HepG2 (cell line): ENCODE measurements around the gene KRTDAP. TPM values are rescaled to one million over a fixed set of nuclear protein-coding genes. Genes with fewer than 3 reads are reported as not detected.
A peak's percentile ranks its signal among the peaks of the same experiment; 100 is the strongest.

Source experiments
- ATAC-seq: fragments of 200-7000 bp; cut with Tn5 transposase; 3 replicates; pipeline ENCODE4 v1.9.1; 2020; ENCODE audit warnings: mild to moderate bottlenecking, moderate library complexity
- BruUV-seq: library from RNA; stranded (reverse); fragments of 400-500 nt; replicated peaks from 2 replicates; lab custom pipeline; 2021; lab: Mats Ljungman, UMichigan
- CTCF ChIA-PET: fragments of 300-600 bp; formaldehyde crosslinking; extraction: SDS; loops from one replicate; lab custom pipeline; 2021; ENCODE audit warnings: low total read pairs, inconsistent platforms, low intra/inter-chr PET ratio; lab: Yijun Ruan, JAX
- POLR2A ChIA-PET: fragments of 350-600 bp; sonication (Branson Sonifier 250); formaldehyde crosslinking; loops from one replicate; lab custom pipeline; 2020; ENCODE audit warnings: antibody characterized with exemption, inconsistent platforms; lab: Yijun Ruan, JAX
- DNase-seq: peaks from one replicate; pipeline ENCODE4 v3.0.0-alpha.2; 2015; ENCODE audit warnings: low spot score
- FAIRE-seq: peaks from 3 replicates; lab custom pipeline; 2011; peaks lifted over from hg19 to GRCh38; lab: Jason Lieb, UNC
- H2AFZ ChIP-seq: one replicate; pipeline ENCODE4 v1.6.1; 2011; ENCODE audit warnings: low read length, inconsistent platforms
- H3K27ac ChIP-seq: fragments of 300-600 bp; 3 replicates; pipeline ENCODE4 v1.8.0; 2011; ENCODE audit warnings: mixed run types, mild to moderate bottlenecking, mixed read lengths, low read length, inconsistent platforms; ENCODE audit not compliant: insufficient read depth; ENCODE audit errors: extremely low read length
- H3K27me3 ChIP-seq, 2 experiments: fragments of 200-600 bp in 1 of 2; 2 replicates in 1 of 2; 3 replicates in 1 of 2; pipeline versions ENCODE4 v1.6.0 to v1.8.0; 2011; ENCODE audit warnings: low read length in 2 of 2, mild to moderate bottlenecking in 2 of 2, moderate library complexity in 2 of 2, inconsistent platforms in 1 of 2; ENCODE audit not compliant: insufficient read depth in 2 of 2, control insufficient read depth in 1 of 2
- H3K36me3 ChIP-seq, 2 experiments: fragments of 200-600 bp in 1 of 2; replicated peaks in 1 of 2; 2 replicates in 1 of 2; 3 replicates in 1 of 2; pipeline versions ENCODE4 v1.5.1 to v1.8.0; 2011; ENCODE audit warnings: low read length in 2 of 2, inconsistent platforms in 1 of 2; ENCODE audit not compliant: insufficient read depth in 2 of 2, control insufficient read depth in 1 of 2
- H3K4me1 ChIP-seq: 2 replicates; pipeline ENCODE4 v1.5.1; 2012; ENCODE audit warnings: low read length, inconsistent platforms; ENCODE audit not compliant: insufficient read depth
- H3K4me2 ChIP-seq: 2 replicates; pipeline ENCODE4 v1.6.0; 2011; ENCODE audit warnings: low read depth, low read length, inconsistent platforms
- H3K4me3 ChIP-seq, 3 experiments: fragments of 200-600 bp in 1 of 3; sonication (generic), shearing (Covaris generic) in 1 of 3; replicated peaks in 1 of 3; 2 replicates each; pipeline ENCODE4 v1.5.1; 2011 to 2016; ENCODE audit warnings: low read length in 3 of 3, inconsistent platforms in 2 of 3, low read depth in 2 of 3, mild to moderate bottlenecking in 2 of 3, control low read depth in 1 of 3, mixed read lengths in 1 of 3; ENCODE audit not compliant: insufficient read depth in 1 of 3
- H3K79me2 ChIP-seq: one replicate; pipeline ENCODE4 v1.6.1; 2011; ENCODE audit warnings: low read length, inconsistent platforms; ENCODE audit not compliant: insufficient read depth
- H3K9ac ChIP-seq: 2 replicates; pipeline ENCODE4 v1.6.0; 2011; ENCODE audit warnings: mild to moderate bottlenecking, low read depth, low read length, inconsistent platforms; ENCODE audit not compliant: insufficient read depth
- H3K9me3 ChIP-seq: 2 replicates; pipeline ENCODE4 v1.5.1; 2012; ENCODE audit warnings: mild to moderate bottlenecking, low read length
- H4K20me1 ChIP-seq: 2 replicates; pipeline ENCODE4 v1.6.0; 2011; ENCODE audit warnings: inconsistent platforms, mild to moderate bottlenecking, low read length, moderate library complexity; ENCODE audit not compliant: insufficient read depth
- AGO1 ChIP-seq: fragments of 200-400 bp; formaldehyde crosslinking; IDR thresholded peaks from 2 replicates; pipeline ENCODE4 v1.6.1; 2017; ENCODE audit warnings: mild to moderate bottlenecking, low read depth, low read length, moderate library complexity; ENCODE audit not compliant: poor library complexity, severe bottlenecking
- BCL6 ChIP-seq: IDR thresholded peaks from 2 replicates; pipeline ENCODE4 v1.6.1; 2016; ENCODE audit warnings: missing genetic modification reagents, missing compliant biosample characterization
- DNMT3B ChIP-seq: conservative IDR thresholded peaks from 2 replicates; pipeline ENCODE4 v1.6.1; 2016; ENCODE audit warnings: missing biosample characterization, control low read depth
- LCORL ChIP-seq, 2 experiments: fragments of 450-650 bp in 1 of 2; sonication (generic) in 1 of 2; formaldehyde crosslinking in 1 of 2; IDR thresholded peaks; 2 replicates each; pipeline versions ENCODE4 v1.5.0 to v1.6.1; 2017 to 2020; ENCODE audit warnings: antibody characterized with exemption in 1 of 2, missing genetic modification reagents in 1 of 2
- RAD21 ChIP-seq: fragments of 450-650 bp; formaldehyde crosslinking; IDR thresholded peaks from 2 replicates; pipeline ENCODE4 v1.5.0; 2020; ENCODE audit warnings: mild to moderate bottlenecking
- RBFOX2 ChIP-seq: fragments of 200-400 bp; formaldehyde crosslinking; IDR thresholded peaks from 2 replicates; pipeline ENCODE4 v1.6.1; 2017; ENCODE audit warnings: low read depth, mild to moderate bottlenecking, low read length
- STAG1 ChIP-seq: sonication (generic); formaldehyde crosslinking; IDR thresholded peaks from 2 replicates; pipeline ENCODE4 v1.4.0; 2020; ENCODE audit warnings: missing genetic modification reagents
- TEAD2 ChIP-seq: sonication (generic); formaldehyde crosslinking; IDR thresholded peaks from 2 replicates; pipeline ENCODE4 v1.9.0; 2021; ENCODE audit warnings: missing genetic modification reagents
- ZMYM3 ChIP-seq: sonication (generic); formaldehyde crosslinking; IDR thresholded peaks from 2 replicates; pipeline ENCODE4 v1.5.1; 2020; ENCODE audit warnings: mild to moderate bottlenecking, missing genetic modification reagents
- ZNF446 ChIP-seq: sonication (generic); formaldehyde crosslinking; IDR thresholded peaks from 2 replicates; pipeline ENCODE4 v1.5.0; 2020; ENCODE audit warnings: mild to moderate bottlenecking, missing genetic modification reagents
- ZNF605 ChIP-seq: sonication (generic); formaldehyde crosslinking; IDR thresholded peaks from 2 replicates; pipeline ENCODE4 v1.8.0; 2022; ENCODE audit warnings: mild to moderate bottlenecking, missing genetic modification reagents
- ZNF772 ChIP-seq: sonication (generic); formaldehyde crosslinking; IDR thresholded peaks from 2 replicates; pipeline ENCODE4 v1.5.0; 2020; ENCODE audit warnings: mild to moderate bottlenecking, missing genetic modification reagents
- WGBS: methylation state at CpG from one replicate; pipeline ENCODE4 v1.1.6; 2017; ENCODE audit warnings: low lambda C conversion rate; 5-methylcytosine and 5-hydroxymethylcytosine counted together
- in situ Hi-C: cut with HindIII; loops from 2 replicates; pipeline ENCODE4 v1.10.0; 2017; ENCODE audit warnings: low pct_unique_long_range_greater_than_20kb; ENCODE audit not compliant: extremely low pct_ligation_motif_present
- intact Hi-C: fragments of 100-400 bp; cut with micrococcal nuclease; formaldehyde crosslinking; loops from one replicate; pipeline ENCODE4 v1.10.0; 2022; ENCODE audit not compliant: unreplicated experiment
- polyA plus RNA-seq, 8 experiments: library from polyadenylated mRNA; depleted of rRNA in 3 of 8; stranded (reverse) in 7 of 8; unstranded in 1 of 8; fragments of >200 nt; fragmentation: Illumina TruSeq in 4 of 8; extraction: Trizol in 4 of 8; gene quantifications; 2 replicates each; pipeline versions ENCODE4 v1.2.1 to v1.2.3, GENCODE V29; 2011 to 2016; ENCODE audit warnings: low read depth in 4 of 8, missing spikeins in 1 of 8, mixed read lengths in 1 of 8; ENCODE audit not compliant: insufficient read depth in 1 of 8
- total RNA-seq, 5 experiments: library from RNA; depleted of rRNA; stranded (reverse); fragments of >200 nt; fragmentation: Illumina TruSeq; extraction: Trizol; gene quantifications; 2 replicates each; pipeline ENCODE4 v1.2.3, GENCODE V29; 2016; ENCODE audit warnings: low read depth in 1 of 5
- TF ChIP-seq, protein P1 (sequence below): sonication (generic); formaldehyde crosslinking; IDR thresholded peaks from 2 replicates; pipeline ENCODE4; 2020; ENCODE audit warnings: missing genetic modification reagents, mild to moderate bottlenecking, borderline replicate concordance

Gene KRTDAP
- total and polyA plus RNA-seq, 2 of the 13 experiments (the other 11 are each of a cell fraction or from before 2014, with no cell fraction given), result 0.86 to 1.5 TPM

DNA sequence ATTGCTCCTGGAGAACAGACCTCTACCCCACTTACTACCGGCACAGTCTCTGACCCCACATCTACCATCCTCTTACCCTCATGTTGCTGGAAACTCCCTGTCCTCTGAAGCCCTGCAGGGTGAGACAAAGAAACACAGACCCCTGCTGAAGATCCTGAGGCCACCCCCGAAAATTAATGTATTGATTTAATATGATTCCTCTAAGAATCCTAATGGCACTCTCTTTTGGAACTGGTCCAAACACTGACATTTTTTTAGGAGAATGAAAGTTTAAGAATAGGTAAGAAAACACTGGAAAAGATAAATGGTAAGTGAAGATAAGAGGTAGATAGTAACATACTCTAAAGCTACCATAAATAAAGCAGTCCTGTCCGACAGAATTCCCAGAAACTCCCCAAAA, 17.9 kb upstream of the KRTDAP start:
- H3K27ac ChIP-seq, result no peak overlapping the region
- peaks cover 3 to 5% of the 10 kb centered on the region in 2 experiments; a peak in 3 of 5 replicates for H3K36me3 ChIP-seq
- CTCF ChIA-PET, result no interaction called here
- H4K20me1 ChIP-seq, result no peaks in the 10 kb centered on the region
- H3K79me2 ChIP-seq, result no peaks in the 10 kb centered on the region
- no peak for FAIRE-seq
- H3K9me3 ChIP-seq, result no peaks in the 10 kb centered on the region
- no peak overlapping the region for H3K4me3 ChIP-seq
- H3K9ac ChIP-seq, result no peak overlapping the region
- in situ Hi-C loops, result no loop called here
- no peak for ATAC-seq
- H2AFZ ChIP-seq, result no peak overlapping the region
- intact Hi-C loops, result no loop called here
- H3K4me1 ChIP-seq, result peaks cover 39% of the 10 kb centered on the region
- peaks cover 1 to 18% of the 10 kb centered on the region in 2 experiments; a peak in 2 of 5 replicates for H3K27me3 ChIP-seq
- WGBS, result 93% methylated on average over 3 of the region's 3 CpGs
- POLR2A ChIA-PET, result interaction anchor here (1.1 to 1.6 kb wide), 3 partner anchors 11 to 40 kb away, joined by 3 read pairs; no protein-coding TSS in a partner anchor
- no peak for DNase-seq
- BruUV-seq, result no TSS peak
- H3K4me2 ChIP-seq, result peak overlapping the region; percentile 93; the same call in 1 of the 2 replicates
- TF ChIP-seq LCORL (IDR thresholded peaks at IDR 0.05), result no peak
- no peak for TF ChIP-seq LCORL (CRISPR knock-in tag; IDR thresholded peaks at IDR 0.05)
- TF ChIP-seq BCL6 (CRISPR knock-in tag), result no peak
- TF ChIP-seq TEAD2 (CRISPR knock-in tag), result no peak
- TF ChIP-seq ZNF772 (CRISPR knock-in tag), result no peak
- no peak for TF ChIP-seq ZMYM3 (CRISPR knock-in tag)
- no peak for TF ChIP-seq STAG1 (CRISPR knock-in tag)
- no peak for TF ChIP-seq ZNF605
- no peak for TF ChIP-seq ZNF446 (CRISPR knock-in tag)
- TF ChIP-seq AGO1, result no peak
- TF ChIP-seq, protein P1, sequence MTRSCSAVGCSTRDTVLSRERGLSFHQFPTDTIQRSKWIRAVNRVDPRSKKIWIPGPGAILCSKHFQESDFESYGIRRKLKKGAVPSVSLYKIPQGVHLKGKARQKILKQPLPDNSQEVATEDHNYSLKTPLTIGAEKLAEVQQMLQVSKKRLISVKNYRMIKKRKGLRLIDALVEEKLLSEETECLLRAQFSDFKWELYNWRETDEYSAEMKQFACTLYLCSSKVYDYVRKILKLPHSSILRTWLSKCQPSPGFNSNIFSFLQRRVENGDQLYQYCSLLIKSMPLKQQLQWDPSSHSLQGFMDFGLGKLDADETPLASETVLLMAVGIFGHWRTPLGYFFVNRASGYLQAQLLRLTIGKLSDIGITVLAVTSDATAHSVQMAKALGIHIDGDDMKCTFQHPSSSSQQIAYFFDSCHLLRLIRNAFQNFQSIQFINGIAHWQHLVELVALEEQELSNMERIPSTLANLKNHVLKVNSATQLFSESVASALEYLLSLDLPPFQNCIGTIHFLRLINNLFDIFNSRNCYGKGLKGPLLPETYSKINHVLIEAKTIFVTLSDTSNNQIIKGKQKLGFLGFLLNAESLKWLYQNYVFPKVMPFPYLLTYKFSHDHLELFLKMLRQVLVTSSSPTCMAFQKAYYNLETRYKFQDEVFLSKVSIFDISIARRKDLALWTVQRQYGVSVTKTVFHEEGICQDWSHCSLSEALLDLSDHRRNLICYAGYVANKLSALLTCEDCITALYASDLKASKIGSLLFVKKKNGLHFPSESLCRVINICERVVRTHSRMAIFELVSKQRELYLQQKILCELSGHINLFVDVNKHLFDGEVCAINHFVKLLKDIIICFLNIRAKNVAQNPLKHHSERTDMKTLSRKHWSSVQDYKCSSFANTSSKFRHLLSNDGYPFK (CRISPR knock-in tag), result no peak
- no peak for TF ChIP-seq DNMT3B (CRISPR knock-in tag)
- TF ChIP-seq RBFOX2, result no peak
- no peak for TF ChIP-seq RAD21
